Measurements from ENCODE around the gene SOAT2.

The SOAT2 gene

DNA sequence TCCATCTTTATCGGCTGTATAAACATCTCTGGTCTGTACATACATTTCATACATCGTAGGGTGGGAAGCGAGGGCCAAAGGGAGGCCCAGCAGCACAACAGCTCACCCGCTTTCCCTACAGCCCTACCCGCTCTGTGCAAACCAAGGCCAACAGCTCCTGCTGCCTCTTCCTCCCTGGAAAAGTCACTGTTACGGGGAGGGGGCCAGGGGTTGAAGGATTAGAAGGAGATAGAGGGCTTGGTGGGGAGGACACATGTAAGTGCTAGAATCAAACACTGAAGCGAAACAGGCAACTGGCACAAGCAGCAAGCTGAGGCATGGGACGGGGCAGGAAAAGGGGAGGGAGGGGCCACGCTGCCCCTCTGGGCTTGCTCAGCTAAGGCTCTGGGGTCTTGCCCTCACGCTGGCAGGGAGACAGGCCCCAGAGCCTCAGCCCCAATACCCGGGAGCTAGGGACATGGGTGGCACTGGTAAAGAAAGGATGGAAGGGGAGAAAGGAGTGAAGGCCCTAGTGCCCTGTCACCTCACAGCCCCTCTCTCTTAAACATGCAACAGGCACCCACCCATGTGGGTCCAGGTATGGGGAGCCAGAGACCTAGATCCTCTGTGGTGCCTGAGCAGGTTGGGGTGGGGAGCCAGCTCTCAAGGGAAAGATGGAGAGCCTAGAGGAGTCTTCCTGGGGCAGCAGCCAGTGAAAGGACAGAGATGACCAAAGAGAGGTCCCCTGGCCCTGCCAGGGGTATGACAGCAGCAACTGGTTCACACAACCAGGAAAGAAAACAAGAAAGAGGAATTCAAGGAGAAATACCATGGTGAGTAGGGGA lies 38.5 kb upstream of the SOAT2 start:
- no peak for DNase-seq (ENCODE audit: low spot score)

DNA sequence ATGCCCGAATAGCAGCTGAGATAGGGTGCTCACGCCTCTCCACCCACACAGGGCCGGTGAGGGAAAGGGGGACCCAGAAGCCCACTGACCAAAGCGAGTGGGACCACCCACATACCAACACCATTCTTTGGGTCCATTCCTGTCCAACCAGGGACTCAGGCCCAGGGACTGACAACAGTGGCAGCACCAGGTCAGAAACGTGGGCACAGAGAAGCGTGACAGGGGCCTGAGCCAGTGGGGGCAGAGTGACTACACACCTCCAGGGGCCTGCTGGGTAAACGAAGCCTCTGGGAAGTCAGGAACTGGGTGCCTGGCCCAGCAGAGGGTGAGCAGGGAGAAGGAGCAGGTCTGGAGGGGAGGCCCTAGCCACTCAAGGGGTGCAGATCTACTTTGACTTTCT lies 37.8 kb upstream of the SOAT2 start:
- no peak for DNase-seq (ENCODE audit: low spot score)

DNA sequence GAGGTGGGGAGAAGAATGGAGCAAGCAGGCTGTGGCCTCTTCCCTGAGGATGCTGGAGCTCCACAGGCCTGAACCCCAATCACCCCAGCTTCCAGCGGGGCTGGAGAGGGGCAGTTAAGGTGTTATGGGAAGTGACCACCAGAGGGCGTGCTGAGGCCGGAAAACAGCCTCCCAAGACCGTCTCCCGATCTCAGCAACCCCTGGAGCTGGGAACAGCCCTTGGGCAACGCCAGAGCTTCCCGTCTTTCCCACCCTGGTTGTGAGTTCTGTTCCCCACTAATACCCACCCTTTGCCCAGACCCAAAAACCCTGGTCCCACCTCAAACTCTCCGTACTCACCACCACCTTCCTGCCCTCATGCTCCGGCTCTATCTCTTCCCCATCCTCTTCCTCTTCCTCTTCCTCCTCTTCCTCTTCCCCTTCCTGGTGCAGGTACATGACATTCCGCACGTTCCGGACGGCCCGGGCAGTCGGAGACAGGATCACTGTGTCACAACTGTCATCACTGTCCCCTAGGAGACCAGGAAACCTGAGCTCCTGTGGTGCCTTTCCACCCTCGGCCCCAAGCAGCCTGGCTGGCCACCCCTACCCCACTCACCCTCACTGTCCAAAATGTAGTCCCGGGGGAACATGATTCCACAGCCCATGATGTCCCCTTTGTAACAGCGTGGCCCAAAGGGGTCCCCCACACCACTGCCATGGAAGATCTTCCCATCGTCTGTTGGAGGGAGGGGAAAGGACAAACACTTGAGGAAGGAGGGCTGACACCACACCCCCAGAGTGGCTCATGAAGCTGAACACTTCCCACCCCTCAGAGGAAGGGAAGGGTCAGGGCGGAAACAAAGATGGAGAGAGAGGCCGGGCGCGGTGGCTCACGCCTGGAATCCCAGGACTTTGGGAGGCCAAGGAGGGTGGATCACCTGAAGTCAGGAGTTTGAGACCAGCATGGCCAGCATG lies 37.0 kb upstream of the SOAT2 start:
- peak; percentile 72 for DNase-seq (ENCODE audit: low spot score)

DNA sequence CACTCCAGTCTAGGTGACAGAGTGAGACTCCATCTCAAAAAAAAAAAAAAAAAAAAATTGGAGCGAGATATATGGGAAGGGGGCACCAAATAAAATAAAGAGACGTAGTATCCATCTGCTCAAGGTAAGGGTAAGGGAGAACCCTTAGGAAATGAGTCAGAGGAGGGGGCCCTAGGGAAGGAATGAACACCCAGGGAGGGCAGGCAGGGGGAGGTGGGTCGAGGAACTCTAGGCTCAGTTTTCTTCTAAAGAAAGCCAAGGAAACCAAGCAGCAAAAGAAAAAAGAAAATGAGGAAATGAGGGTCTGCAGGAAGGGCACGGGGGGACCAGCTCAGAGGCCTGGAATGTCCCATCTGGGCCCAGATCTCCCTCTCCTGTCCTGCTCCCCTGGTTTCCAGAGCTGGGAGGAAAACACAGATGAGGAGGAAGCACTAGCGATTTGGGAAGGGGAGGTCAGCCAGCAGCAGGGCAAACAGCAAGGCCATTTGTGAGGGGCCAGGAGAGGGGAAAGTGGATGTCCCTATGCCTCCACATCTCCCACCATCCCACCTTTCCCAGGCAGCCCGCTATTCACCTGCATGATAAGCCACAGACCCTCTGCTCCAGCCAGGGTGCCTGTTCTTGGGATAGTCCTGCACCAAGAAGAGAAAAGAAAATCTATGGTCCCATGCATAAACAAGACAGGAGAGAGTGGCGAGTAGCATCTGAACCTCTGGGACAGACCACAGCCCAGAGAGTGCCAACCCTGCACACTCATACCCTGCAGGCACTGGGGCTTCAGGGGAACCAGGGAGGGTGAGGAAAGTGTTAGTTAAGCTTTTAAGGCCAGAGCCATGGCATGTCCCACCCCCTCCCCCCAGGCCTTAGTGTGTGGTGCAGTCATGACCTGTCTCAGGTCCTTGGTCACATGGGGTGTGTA lies 36.0 kb upstream of the SOAT2 start:
- no peak for DNase-seq (ENCODE audit: low spot score)

DNA sequence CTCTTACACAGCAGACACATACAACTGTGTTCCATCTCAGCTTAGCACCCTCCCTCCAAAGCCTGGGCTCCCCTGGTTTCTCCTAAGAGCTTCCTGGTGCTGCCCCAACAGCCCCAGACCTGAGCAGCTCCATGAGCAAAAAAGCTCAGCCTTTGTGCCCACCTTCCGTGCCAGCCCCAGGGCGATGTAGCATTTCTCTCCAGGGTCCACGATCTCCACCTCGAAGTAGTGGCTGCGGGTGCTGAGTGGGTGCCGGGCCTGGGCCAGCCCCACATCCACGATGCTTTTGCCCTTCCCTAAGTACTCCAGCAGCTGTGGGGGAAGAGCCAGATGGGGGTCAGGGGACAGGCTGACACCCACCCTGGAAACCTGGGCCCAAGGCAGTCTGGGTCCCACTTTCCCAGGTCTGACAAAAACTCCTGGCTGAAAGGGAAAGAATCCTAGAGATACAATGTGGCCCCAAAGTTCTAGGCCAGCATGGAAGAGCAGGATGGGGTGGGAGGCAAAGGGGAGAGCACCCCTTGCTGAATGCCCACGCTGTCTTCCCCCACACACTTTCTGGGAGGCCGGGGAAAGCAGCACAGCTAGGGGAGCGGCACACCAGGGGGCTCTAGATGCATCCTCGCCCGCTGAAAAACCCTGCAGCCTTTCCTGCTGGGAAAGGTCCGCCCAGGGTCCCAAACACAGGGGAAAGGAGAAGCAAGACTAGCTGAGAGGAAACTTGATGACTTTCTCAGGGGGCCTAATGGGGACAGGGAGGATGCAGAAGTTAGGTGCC lies 35.1 kb upstream of the SOAT2 start:
- DNase-seq (ENCODE audit: low spot score) = no peak

DNA sequence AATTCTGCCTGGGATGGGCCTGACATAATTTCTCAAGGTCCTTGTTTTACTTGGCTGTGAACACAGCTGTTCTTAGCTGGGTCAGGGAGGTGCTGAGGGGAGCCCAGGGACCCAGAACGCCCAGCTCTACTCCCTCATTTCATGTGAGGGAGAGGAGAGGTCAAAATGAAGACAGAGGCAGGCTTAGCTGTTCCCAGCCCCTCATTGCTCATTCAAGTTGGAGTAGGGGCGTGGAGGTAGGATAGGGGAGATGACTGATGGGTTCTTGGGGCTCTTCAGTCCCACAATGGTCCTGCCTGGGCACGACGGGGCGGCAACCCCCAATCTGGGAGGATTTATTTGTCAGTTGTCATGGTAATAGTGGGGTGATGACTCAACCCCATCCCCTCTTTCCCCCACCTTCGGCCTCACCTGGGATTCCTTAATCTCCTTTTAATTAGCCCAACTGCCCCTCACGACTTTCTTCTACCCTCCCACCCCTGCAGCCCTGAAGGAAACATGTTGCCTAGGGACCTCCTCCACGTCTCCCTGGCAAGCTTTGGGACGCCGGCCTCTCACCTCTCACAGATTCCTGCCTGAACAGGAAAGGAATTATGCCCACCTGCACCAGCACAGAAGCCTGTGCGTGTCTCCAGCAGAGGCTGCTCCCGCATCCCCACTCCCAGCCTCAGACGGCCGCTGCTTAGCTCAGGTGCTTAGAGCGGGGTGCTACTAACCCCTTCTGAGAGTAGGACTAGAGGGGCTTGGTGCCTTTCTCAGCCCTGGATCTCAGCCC lies 34.3 kb upstream of the SOAT2 start:
- no peak for DNase-seq (ENCODE audit: low spot score)

DNA sequence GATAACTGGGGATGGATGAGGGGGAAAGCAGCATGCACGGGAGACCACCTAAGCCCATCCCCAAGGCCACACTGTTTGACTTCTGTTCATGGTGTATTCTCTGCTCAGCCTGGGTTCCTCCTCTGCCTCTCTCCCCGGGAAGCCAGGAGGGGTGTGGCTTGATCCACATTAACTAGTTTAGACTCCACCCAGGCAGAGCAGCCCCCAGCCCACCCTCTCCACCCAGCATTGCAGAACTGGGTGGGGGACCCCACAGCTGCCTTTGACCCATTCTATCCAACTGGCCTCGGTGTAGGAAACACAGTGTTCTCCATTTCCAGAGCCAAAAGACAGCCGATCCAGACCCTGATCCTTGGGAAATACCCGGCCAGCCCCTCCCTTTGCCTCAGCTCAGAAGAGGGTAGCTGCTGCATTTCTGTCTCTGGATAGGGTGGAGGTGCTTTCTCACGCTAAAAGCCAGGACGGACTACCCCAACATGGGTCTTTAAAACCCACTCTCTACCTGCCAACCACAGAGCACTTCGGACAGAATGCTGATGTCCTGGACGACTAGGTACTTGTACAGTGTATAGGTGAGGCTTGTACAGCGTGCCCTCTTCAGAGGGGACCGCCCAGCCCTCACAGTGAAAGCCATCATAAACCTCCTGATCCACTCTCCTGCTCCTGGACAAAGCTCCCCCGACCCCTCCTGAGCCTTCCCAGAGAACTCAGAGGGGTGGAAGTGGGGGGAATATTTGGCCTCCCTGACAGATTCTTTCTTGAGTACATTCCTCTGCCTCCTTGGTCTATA lies 33.5 kb upstream of the SOAT2 start:
- DNase-seq (ENCODE audit: low spot score) = no peak

DNA sequence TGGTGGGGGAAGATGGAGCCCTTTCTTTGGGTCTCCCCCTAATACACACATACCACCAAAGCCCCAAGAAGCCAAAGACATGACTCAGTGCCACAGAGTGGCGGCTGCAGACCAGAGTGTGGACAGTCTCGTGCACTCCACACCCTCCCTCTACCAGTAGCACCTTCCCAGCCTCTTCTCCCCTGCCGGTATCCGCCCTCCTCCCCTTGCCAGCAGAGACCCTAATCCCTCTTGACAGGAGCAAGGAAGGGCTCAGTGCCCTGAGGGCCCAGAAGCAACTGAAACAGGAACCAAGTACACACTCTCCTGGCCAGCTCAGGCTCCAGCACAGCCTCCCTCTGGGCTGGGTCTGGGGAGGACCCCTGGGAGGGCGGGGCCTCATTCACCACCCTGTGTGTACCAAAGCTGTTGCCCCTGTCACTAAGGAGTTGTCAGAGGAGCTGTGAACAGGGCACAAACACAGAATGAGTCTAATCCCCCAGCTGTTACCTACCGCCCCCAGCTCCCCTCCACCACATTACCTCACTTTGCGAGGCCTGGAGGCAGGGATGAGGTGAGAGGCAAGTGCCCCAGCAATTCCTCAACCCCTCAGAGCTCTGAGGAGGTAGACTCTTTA lies 32.3 kb upstream of the SOAT2 start:
- DNase-seq (ENCODE audit: low spot score) = no peak

DNA sequence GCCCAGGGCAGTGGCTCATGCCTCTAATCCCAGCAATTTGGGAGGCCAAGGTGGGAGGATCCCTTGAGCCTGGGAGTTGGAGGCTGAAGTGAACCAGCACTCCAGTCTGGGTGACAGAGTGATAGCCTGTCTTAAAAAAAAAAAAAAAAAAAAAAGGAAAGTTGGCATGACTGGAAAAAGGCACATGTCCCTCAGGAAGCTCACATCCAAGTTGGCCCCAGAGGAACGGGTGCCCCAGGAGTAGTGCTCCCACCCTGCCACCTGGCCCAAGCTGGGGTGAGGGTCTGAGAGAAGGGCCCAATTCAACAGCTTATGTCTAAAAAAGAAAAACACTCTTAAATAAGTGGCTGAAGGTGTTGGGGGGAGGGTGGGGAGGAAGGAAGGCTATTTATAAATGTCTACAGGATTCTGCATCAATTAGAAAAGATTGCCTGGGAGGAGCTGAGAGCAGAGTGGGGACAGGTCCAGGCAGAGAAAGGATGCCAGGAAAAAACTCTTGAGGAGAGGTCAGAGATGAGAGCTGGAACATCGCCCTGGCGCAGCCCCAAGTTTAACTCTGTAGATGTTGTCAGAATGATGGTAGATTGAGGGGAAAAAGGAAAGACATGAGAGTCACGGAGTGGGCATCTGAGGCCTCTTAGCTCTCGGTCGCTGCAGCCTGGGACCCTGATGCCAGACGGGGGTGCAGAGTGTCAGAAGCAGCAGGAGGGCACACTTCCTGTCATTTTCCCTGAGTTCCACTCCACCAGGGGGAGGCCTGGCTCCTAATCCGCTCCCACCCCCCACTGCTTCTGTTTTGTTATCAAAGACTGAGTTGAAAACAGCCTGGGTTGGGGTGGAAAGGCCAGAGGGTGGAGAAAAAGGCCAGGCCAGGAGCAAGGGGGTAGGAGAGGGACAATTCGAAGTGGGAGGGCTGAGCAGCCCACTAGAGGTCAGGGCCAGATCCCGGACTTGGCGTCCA lies 31.4 kb upstream of the SOAT2 start:
- DNase-seq (ENCODE audit: low spot score) = no peak

DNA sequence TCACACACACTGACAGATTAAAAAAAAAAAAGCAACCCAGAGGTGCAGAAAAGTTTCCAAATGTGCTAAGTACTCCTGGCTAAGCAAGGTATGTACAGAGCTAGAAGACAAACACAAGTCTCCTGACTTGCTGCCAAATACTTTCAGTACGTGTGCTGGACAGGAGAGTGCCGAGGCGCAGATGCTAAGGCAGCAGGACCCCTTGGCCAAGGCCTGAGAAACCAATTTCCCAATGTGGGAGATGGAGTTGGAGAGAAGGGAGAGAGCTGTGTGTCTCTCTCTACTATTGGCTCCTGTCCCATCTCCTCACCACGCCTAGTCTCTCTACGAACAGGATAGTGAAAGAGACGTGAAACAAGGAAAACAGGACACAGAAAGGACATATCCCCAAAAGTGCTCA lies 29.4 kb upstream of the SOAT2 start:
- DNase-seq (ENCODE audit: low spot score) = no peak

DNA sequence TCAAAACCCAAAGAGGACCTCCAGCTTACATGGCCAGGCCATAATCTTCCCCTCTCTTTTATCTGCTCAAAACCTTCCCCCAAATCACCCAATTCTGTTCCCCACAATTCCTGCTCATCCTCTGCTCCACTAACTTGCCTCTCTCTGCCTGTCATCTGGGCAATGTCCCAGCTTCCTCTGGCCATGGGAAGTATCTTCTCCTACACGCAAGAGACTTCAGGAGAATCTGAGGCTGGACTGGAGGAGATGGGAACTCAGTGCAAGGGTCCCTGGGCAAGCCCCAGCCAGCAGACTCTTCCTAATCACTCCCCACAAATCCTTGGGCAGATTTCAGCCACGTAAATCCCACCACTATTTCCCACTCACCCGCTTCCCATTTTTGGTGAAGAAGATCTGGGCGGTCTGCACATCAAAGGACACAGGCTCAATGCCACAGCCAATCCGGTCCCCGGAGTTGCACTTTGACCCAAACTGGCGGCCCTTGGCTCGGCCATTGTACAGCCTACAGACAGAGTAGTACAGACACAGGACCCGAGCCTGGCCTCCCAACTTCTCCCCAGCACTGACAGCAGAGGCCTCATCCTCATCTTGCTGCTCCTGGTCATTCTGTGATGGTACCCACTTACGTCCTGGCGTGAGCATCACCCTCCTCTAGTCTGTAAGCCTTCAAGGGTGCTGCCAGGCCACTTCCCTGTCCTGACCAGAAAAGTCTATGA lies 28.8 kb upstream of the SOAT2 start:
- no peak for DNase-seq (ENCODE audit: low spot score)

DNA sequence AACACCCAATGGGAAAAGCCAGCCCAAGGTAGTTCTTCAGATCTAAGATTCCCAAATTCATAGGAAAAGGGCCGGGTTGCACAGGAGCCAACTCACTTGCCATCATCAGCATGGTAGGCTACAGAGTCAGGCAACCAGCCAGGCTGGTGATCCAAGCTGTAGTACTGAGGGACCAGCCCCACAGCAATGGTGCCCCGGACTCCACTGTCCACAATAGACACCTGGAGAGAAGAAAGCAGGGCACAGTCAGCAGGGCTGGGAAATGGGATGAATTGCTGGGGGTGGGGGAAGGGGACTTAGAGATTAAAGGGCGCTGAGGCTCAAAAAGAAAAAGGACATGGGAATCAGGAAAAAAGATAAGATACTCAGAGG lies 28.3 kb upstream of the SOAT2 start:
- no peak for DNase-seq (ENCODE audit: low spot score)

DNA sequence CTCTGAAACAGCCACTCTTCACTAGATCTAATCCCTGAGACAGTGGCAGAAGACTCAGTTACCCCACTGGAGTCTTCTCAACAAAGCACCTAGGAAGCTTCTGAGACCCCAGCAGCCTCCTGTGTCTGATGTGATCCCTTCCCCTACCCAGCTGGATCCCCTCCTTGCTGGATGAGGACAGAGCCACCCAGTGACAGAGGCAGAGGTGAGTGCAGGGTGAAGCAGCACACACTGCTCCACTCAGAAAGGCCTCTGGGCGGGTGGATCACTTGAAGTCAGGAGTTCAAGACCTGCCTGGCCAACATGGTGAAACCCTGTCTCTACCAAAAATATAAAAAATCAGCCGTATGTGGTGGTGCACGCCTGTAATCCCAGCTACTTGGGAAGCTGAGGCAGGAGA lies 26.8 kb upstream of the SOAT2 start:
- no peak for DNase-seq (ENCODE audit: low spot score)

DNA sequence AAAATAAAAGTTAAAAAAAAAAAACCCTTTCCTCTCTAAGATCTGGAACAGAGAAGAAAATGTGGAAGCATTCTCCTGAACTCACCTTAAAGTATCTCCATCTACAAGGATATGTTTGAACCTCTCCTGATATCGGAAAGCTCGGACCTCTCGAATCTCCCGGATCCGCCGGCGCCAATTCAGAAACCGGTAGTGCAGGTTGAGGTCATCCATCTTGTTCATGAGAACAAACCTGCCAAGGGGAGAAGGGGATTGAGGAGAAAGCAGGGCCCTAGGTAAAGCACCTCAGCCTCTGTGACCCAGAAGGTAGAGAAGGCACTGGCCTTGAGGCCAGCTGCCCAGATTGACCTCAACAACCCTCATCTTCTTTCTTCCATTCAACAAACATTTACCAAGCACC lies 26.3 kb upstream of the SOAT2 start:
- no peak for DNase-seq (ENCODE audit: low spot score)

DNA sequence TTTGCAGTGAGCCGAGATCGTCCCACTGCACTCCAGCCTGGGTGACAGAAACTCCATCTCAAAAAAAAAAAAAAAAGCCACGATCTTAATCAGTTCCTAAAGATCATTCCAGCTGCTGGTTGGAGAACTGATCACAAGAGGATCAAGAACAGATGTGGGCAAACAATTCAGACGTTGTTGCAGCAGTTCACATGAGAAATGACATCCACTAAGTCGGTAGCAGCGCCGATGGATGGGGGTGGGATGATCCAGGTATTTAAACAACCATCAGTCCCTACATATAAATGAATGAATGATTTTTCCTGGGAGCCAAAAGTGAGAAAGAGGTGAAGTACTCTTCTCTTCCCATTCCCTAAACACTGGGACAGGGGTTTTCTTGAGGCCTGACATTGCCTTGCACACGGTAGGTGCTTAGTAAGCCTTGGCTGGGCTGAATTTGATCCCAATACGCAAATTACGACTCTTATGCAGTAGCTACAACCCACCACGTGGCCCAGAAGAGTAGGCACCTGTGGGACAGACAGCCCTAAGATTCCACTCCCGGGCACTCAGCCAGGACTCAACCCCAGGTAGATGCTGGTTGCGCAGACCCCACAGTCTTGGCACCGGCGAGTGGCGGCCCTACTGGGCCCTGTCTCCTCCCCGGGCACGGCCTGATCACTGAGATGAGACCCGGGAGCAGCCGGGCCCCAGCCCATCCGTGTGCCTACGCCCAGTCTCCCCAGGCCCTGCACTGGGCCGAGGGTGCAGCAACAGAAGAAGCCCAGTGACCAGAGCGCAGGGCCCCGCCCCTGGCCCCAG lies 24.7 kb upstream of the SOAT2 start:
- no peak for DNase-seq (ENCODE audit: low spot score)
